Stimulated activated naive CD8-positive, alpha-beta T cell treated with anti-CD3 and anti-CD28 coated beads, Interleukin-15, amount 100 ng/mL, for 72 hours (primary cell): ENCODE results near the gene IER5L.
A peak's percentile ranks its signal among the peaks of the same experiment; 100 is the strongest.
"Not testable (repeated sequence)": the region's sequence is repeated elsewhere in the genome, so short reads cannot be mapped to it uniquely, and the experiment has no call there.

Experiments used
- ATAC-seq: fragments of 150-1000 bp; cut with Tn5 transposase; 2 replicates; pipeline ENCODE4 v1.10.0; 2021; ENCODE audit warnings: mild to moderate bottlenecking, moderate library complexity
- DNase-seq, 2 donors: peaks; one replicate each; pipeline ENCODE4 v3.0.0; 2021 to 2022
- H3K27ac Mint-ChIP-seq, 2 donors: one replicate each; pipeline ENCODE4 v1.8.0; 2022; ENCODE audit warnings: mild to moderate bottlenecking in 2 of 2, mixed read lengths in 2 of 2, moderate library complexity in 2 of 2
- H3K27me3 Mint-ChIP-seq: one replicate; pipeline ENCODE4 v1.8.0; 2022; ENCODE audit warnings: mixed read lengths
- H3K4me1 Mint-ChIP-seq: one replicate; pipeline ENCODE4 v1.8.0; 2022; ENCODE audit warnings: mild to moderate bottlenecking, mixed read lengths
- H3K4me3 Mint-ChIP-seq, 2 donors: one replicate each; pipeline ENCODE4 v1.8.0; 2022; ENCODE audit warnings: mild to moderate bottlenecking in 2 of 2, mixed read lengths in 2 of 2, moderate library complexity in 1 of 2
- H3K9me3 Mint-ChIP-seq, 2 donors: one replicate each; pipeline ENCODE4 v1.8.0; 2022; ENCODE audit warnings: mixed read lengths in 2 of 2

Gene IER5L

GRCh38 chr9:129195606-129196005 lies 17.5 kb upstream of the IER5L start:
- Mint-ChIP-seq H3K27me3 (peaks cover 11% of the 10 kb centered on the region), H3K27ac (no peak overlapping the region), H3K9me3 (peaks cover 0 to 7% of the 10 kb centered on the region in 2 donors), H3K4me1 (peaks cover 4% of the 10 kb centered on the region), H3K4me3 (no peak overlapping the region)
- ATAC-seq (no peak), DNase-seq (no peak)

DNA sequence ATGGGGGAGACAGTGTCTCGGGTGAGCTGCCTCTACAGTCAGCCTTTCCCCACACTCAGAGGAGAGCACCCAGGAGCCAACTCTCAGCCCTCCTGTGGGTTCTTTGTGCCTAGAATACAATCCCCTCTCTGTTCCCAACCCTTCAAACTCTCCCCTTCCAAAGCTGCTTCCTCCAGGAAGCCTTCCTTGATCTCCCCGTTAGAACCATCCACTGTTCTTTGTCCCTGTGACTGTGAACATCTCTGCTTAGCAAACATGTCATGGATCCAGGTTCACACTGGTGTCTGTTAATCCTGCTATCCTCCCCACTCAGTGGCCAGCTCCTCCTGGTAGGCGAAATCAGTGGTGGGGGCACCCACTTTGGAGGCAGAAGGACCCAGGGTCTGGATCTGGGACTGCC lies 16.2 kb upstream of the IER5L start:
- ATAC-seq (no peak), DNase-seq (no peak)
- Mint-ChIP-seq H3K27me3 (peaks cover 11% of the 10 kb centered on the region), H3K4me1 (peaks cover 4% of the 10 kb centered on the region), H3K27ac (no peak overlapping the region), H3K9me3 (peaks cover 0 to 7% of the 10 kb centered on the region in 2 donors), H3K4me3 (no peak overlapping the region)

- Mint-ChIP-seq H3K4me3 (no peak overlapping the region), H3K27ac (no peak overlapping the region), H3K4me1 (no peaks in the 10 kb centered on the region), H3K27me3 (peaks cover 11% of the 10 kb centered on the region), H3K9me3 (peaks cover 0 to 7% of the 10 kb centered on the region in 2 donors)
- ATAC-seq (no peak), DNase-seq (no peak)
Measured at GRCh38 chr9:129193655-129194054, 15.6 kb upstream of the IER5L start.

GRCh38 chr9:129191234-129191633 lies 13.2 kb upstream of the IER5L start:
- Mint-ChIP-seq H3K27ac (no peak overlapping the region), H3K4me3 (no peak overlapping the region), H3K27me3 (peaks cover 11% of the 10 kb centered on the region), H3K9me3 (peaks cover 0 to 7% of the 10 kb centered on the region in 2 donors), H3K4me1 (no peaks in the 10 kb centered on the region)
- no peak for DNase-seq
- ATAC-seq: no peak

DNA sequence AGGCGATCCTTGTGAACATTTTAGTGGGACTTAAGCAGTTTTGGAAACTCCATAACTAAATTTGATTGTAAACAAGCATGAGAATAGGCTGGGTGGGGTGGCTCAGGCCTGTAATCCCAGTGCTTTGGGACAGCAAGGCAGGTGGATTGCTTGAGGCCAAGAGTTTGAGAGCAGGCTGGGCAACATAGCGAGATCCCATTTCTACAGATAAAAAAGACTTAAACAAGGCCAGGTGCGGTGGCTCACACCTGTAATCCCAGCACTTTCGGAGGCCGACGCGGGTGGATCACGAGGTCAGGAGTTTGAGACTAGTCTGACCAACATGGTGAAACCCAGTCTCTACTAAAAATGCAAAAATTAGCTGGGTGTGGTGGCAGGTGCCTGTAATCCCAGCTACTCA lies 11.9 kb upstream of the IER5L start:
- DNase-seq, H3K4me3 Mint-ChIP-seq, ATAC-seq, H3K9me3 Mint-ChIP-seq, H3K4me1 Mint-ChIP-seq: not testable (repeated sequence)
- Mint-ChIP-seq H3K27ac (peak overlapping the region; percentile 19 to 37), H3K27me3 (peaks cover 11% of the 10 kb centered on the region)

- ATAC-seq (no peak), DNase-seq (no peak)
- H3K4me3 Mint-ChIP-seq: no peak overlapping the region
- no peak overlapping the region for H3K27ac Mint-ChIP-seq
- H3K27me3 Mint-ChIP-seq: no peaks in the 10 kb centered on the region
- H3K4me1 Mint-ChIP-seq: peaks cover 5% of the 10 kb centered on the region
- no peaks in the 10 kb centered on the region for H3K9me3 Mint-ChIP-seq
Measured at GRCh38 chr9:129187042-129187441, 9.0 kb upstream of the IER5L start.

- H3K9me3 Mint-ChIP-seq: no peaks in the 10 kb centered on the region
- H3K27ac Mint-ChIP-seq: no peak overlapping the region
- no peak for DNase-seq
- H3K27me3 Mint-ChIP-seq: no peaks in the 10 kb centered on the region
- H3K4me1 Mint-ChIP-seq: peaks cover 5% of the 10 kb centered on the region
- no peak overlapping the region for H3K4me3 Mint-ChIP-seq
- ATAC-seq: no peak
Measured at GRCh38 chr9:129185991-129186390, 7.9 kb upstream of the IER5L start.

DNA sequence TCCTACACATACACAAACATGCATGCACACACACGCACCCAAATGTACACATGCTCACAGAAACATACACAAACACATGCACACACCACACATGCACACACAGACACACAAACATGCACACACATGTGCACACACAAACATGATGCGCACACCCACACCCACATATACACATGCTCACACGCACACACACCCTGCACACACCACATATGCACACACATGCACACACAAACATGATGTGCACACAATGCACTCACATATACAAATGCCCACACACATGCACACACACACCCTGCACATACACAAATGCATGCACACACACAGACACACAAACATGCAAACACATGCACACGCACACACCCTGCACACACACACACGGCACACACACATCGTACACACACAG lies 7.3 kb upstream of the IER5L start:
- H3K9me3 Mint-ChIP-seq: no peaks in the 10 kb centered on the region
- no peak for ATAC-seq
- no peak overlapping the region for H3K27ac Mint-ChIP-seq
- H3K4me1 Mint-ChIP-seq: peaks cover 5% of the 10 kb centered on the region
- no peak overlapping the region for H3K4me3 Mint-ChIP-seq
- H3K27me3 Mint-ChIP-seq: no peaks in the 10 kb centered on the region
- no peak for DNase-seq

DNA sequence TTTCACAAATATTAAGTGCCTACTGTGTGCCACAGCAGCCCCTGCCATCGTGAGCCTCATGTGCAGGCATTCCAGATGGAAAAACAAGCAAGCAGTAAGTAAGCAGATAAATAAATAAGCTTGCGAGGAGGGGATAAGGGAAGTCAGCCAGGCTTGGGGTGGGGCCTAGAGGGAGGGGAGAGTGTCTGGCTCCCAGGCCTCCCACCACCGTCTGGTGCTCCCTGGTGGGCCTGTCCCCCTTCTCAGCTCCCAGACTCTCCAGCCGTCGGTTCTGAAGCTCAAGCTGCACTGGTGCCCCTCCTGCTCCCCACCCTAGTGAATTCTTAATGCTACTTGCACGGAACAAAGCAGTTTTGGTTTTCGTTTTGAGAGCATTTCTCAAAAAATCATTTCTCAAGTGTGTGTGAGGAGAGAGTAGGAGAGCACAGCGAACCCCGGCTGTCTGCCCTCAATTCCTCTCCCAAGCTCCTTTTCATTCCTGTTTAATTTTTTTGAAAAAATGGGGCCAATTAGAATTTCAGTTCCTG lies 6.6 kb upstream of the IER5L start:
- H3K4me1 Mint-ChIP-seq: peaks cover 5% of the 10 kb centered on the region
- ATAC-seq: no peak

DNA sequence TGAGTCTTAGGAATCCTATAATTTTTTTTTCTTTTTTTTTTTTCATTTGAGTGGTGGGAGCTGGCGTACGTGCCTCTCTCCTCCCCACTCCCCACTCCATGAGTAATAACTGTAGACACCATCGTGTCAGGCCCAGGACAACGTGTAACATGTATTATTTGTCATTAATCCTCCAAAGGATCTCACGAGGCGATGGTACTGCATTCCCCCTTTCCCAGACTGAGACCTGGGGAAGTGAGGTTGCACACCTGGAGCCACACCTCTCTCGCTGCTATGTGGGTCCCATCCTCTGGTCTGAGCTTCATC lies 6.1 kb upstream of the IER5L start:
- no peaks in the 10 kb centered on the region for H3K9me3 Mint-ChIP-seq
- H3K27me3 Mint-ChIP-seq: peaks cover under 1% of the 10 kb centered on the region
- peak overlapping the region in 1 of 2 donors; percentile 79 for H3K27ac Mint-ChIP-seq
- H3K4me1 Mint-ChIP-seq: peaks cover 5% of the 10 kb centered on the region
- DNase-seq: no peak
- no peak for ATAC-seq
- H3K4me3 Mint-ChIP-seq: no peak overlapping the region

More for the DNA sequence above, 6.6 kb upstream of the IER5L start:
- no peak overlapping the region for H3K4me3 Mint-ChIP-seq
- no peaks in the 10 kb centered on the region for H3K27me3 Mint-ChIP-seq
- H3K9me3 Mint-ChIP-seq: no peaks in the 10 kb centered on the region
- DNase-seq: no peak
- peak overlapping the region in 1 of 2 donors; percentile 79 for H3K27ac Mint-ChIP-seq

GRCh38 chr9:129183495-129184218 lies 5.6 kb upstream of the IER5L start:
- Mint-ChIP-seq H3K4me3 (no peak overlapping the region), H3K4me1 (peaks cover 5% of the 10 kb centered on the region), H3K9me3 (no peaks in the 10 kb centered on the region), H3K27ac (no peak overlapping the region), H3K27me3 (peaks cover 6% of the 10 kb centered on the region)
- ATAC-seq (peak; percentile 46), DNase-seq (no peak)

DNA sequence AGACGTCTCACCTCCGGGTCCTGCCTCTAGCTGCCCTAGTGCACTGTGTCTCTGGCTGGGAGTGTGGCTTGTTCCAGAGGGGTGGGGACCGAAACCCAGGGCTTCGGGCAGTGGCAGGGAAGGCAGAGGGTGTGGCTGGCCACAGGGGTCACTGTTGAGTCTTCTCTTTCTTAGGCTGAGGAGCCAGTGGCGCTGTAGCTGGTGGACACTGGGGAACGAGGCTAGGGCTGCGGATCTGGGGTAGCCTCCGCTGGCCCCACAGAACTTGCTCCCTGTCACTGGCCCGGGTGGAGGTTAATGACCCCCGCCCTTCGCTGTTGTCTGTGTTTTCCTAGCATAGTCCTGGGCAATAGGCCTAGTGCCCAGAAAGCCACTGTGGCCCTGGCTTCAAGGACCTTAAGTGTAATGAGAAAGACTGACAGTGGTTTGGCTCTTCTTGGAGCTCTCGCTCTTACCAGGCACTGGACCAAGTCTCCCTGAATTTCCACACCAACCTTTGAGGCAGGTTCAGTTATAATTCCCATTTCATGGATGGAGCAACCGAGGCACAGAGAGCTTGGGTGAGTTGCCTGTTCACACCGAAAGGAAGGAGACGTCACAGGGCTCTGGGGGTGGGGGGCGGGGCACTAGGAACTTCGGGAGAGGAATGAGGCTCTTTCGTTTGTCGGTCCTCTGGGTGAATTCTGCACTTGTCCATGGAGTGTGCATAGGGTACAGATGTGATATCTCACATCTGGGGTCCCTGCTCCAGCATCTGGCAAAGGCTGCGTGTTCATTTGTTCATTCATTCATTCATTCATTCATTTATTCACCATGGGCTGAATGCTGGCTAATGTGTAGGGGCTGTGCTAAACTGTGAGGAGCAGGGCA lies 4.8 kb upstream of the IER5L start:
- no peaks in the 10 kb centered on the region for H3K9me3 Mint-ChIP-seq
- H3K27ac Mint-ChIP-seq: no peak overlapping the region
- no peak overlapping the region for H3K4me3 Mint-ChIP-seq
- peaks cover 5% of the 10 kb centered on the region for H3K4me1 Mint-ChIP-seq
- peaks cover 6% of the 10 kb centered on the region for H3K27me3 Mint-ChIP-seq
- DNase-seq: no peak
- no peak for ATAC-seq

DNA sequence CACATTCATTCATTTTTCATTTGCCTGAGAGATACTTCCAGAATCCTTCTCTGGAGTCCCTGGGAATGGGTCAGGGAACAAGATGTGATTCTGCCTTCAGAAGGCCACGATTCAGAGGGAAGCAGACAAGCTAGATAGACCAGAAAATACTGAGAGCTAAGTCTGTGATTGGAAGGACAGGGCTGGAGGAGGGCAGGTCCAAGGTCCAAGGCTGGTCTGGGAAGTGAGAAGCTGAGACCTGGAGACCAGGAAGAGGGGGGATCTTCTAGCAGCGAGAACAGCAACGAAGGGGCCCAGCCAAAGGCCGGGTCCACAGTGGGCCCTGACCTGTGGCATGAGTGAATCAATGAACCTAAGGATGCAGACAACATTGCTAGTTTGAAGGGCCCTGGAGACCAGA lies 4.1 kb upstream of the IER5L start:
- Mint-ChIP-seq H3K9me3 (no peaks in the 10 kb centered on the region), H3K27me3 (peaks cover 6% of the 10 kb centered on the region), H3K4me3 (no peak overlapping the region), H3K4me1 (peaks cover 5% of the 10 kb centered on the region), H3K27ac (no peak overlapping the region)
- ATAC-seq: no peak
- no peak for DNase-seq

GRCh38 chr9:129181246-129181645 lies 3.2 kb upstream of the IER5L start:
- DNase-seq (no peak), ATAC-seq (no peak)
- Mint-ChIP-seq H3K27ac (peak overlapping the region in 1 of 2 donors; percentile 68), H3K4me1 (peaks cover 5% of the 10 kb centered on the region), H3K4me3 (no peak overlapping the region), H3K27me3 (peaks cover 6% of the 10 kb centered on the region), H3K9me3 (no peaks in the 10 kb centered on the region)

- no peak for ATAC-seq
- H3K9me3 Mint-ChIP-seq: no peaks in the 10 kb centered on the region
Measured at GRCh38 chr9:129178568-129179382, 714 bp upstream of the IER5L start.

More at GRCh38 chr9:129178568-129179382, 714 bp upstream of the IER5L start:
- H3K27me3 Mint-ChIP-seq: peaks cover 6% of the 10 kb centered on the region
- no peak overlapping the region for H3K27ac Mint-ChIP-seq
- no peak for DNase-seq
- H3K4me3 Mint-ChIP-seq: peak overlapping the region; percentile 86 to 93
- H3K4me1 Mint-ChIP-seq: peaks cover 6% of the 10 kb centered on the region
